ENCODE results near the gene CT47C1. TPM values are rescaled to one million over a fixed set of nuclear protein-coding genes. Genes with fewer than 3 reads are reported as not detected.

Gene CT47C1
- total RNA-seq, 1 donor from 2014 or later, result not detected

- Histone ChIP-seq H3K4me3 (ENCODE audit: insufficient read depth, low read depth, low read length) (no peak overlapping the region), H3K9me3 (ENCODE audit: insufficient read depth, low read depth, low read length) (no peaks in the 10 kb centered on the region), H2AFZ (ENCODE audit: low read depth, low read length) (no peak overlapping the region), H3K9ac (ENCODE audit: low read length) (no peak overlapping the region), H3K27me3 (ENCODE audit: insufficient read depth, low read length) (peaks cover 2% of the 10 kb centered on the region), H3K79me2 (ENCODE audit: insufficient read depth, low read length) (no peaks in the 10 kb centered on the region), H3K4me2 (ENCODE audit: low read length) (no peak overlapping the region), H3K36me3 (ENCODE audit: insufficient read depth, low read length) (no peaks in the 10 kb centered on the region), H3K27ac (ENCODE audit: low read depth, low read length) (no peak overlapping the region), H3K4me1 (ENCODE audit: insufficient read depth, low read length) (no peaks in the 10 kb centered on the region), H4K20me1 (ENCODE audit: insufficient read depth, low read length) (no peaks in the 10 kb centered on the region)
- Mint-ChIP-seq H3K4me1 (ENCODE audit: low read depth, unreplicated experiment) (no peaks in the 10 kb centered on the region), H3K27me3 (ENCODE audit: low read depth, unreplicated experiment) (peaks cover 17% of the 10 kb centered on the region), H3K27ac (ENCODE audit: unreplicated experiment) (no peak overlapping the region), H3K4me3 (ENCODE audit: unreplicated experiment) (no peak overlapping the region), H3K36me3 (ENCODE audit: low read depth, unreplicated experiment) (no peaks in the 10 kb centered on the region), H3K9me3 (ENCODE audit: unreplicated experiment) (no peaks in the 10 kb centered on the region)
- DNase-seq (ENCODE audit: low read depth) (no peak), FAIRE-seq (no peak)
- no peak for TF ChIP-seq CTCF (IDR thresholded peaks at IDR 0.05; ENCODE audit: insufficient read depth, low read depth, low read length)
- TF ChIP-seq EZH2 (IDR thresholded peaks at IDR 0.05; ENCODE audit: insufficient read depth, low read length), result no peak
Measured at GRCh38 chrX:119087121-119087520, 14.3 kb downstream of the CT47C1 start.

- no peaks in the 10 kb centered on the region for H3K9me3 Mint-ChIP-seq (ENCODE audit: unreplicated experiment)
- peaks cover 17% of the 10 kb centered on the region for H3K27me3 Mint-ChIP-seq (ENCODE audit: low read depth, unreplicated experiment)
Measured at GRCh38 chrX:119089619-119090018, 16.8 kb downstream of the CT47C1 start.

More at GRCh38 chrX:119089619-119090018, 16.8 kb downstream of the CT47C1 start:
- H3K4me2 ChIP-seq (ENCODE audit: low read length), result no peak overlapping the region
- no peaks in the 10 kb centered on the region for H4K20me1 ChIP-seq (ENCODE audit: insufficient read depth, low read length)
- no peak overlapping the region for H3K27ac Mint-ChIP-seq (ENCODE audit: unreplicated experiment)
- H3K79me2 ChIP-seq (ENCODE audit: insufficient read depth, low read length), result no peaks in the 10 kb centered on the region
- DNase-seq (ENCODE audit: low read depth), result no peak
- H3K4me3 ChIP-seq (ENCODE audit: insufficient read depth, low read depth, low read length), result no peak overlapping the region
- H3K36me3 Mint-ChIP-seq (ENCODE audit: low read depth, unreplicated experiment), result no peaks in the 10 kb centered on the region
- no peak overlapping the region for H3K4me3 Mint-ChIP-seq (ENCODE audit: unreplicated experiment)
- no peaks in the 10 kb centered on the region for H3K4me1 ChIP-seq (ENCODE audit: insufficient read depth, low read length)
- no peaks in the 10 kb centered on the region for H3K4me1 Mint-ChIP-seq (ENCODE audit: low read depth, unreplicated experiment)
- peak; percentile 64 for FAIRE-seq
- no peaks in the 10 kb centered on the region for H3K36me3 ChIP-seq (ENCODE audit: insufficient read depth, low read length)
- H3K9me3 ChIP-seq (ENCODE audit: insufficient read depth, low read depth, low read length), result no peaks in the 10 kb centered on the region
- TF ChIP-seq EZH2 (IDR thresholded peaks at IDR 0.05; ENCODE audit: insufficient read depth, low read length) (no peak), CTCF (IDR thresholded peaks at IDR 0.05; ENCODE audit: insufficient read depth, low read depth, low read length) (no peak)
- H2AFZ ChIP-seq (ENCODE audit: low read depth, low read length), result no peak overlapping the region
- no peak overlapping the region for H3K27ac ChIP-seq (ENCODE audit: low read depth, low read length)
- no peak overlapping the region for H3K9ac ChIP-seq (ENCODE audit: low read length)
- H3K27me3 ChIP-seq (ENCODE audit: insufficient read depth, low read length), result peaks cover 2% of the 10 kb centered on the region

All from astrocyte (in vitro differentiated cells and primary cell).